B cell (primary cell): ENCODE results near the gene PPP1R14B. TPM values are rescaled to one million over a fixed set of nuclear protein-coding genes. Genes with fewer than 3 reads are reported as not detected.

Source experiments
- ATAC-seq: fragments of 200-7000 bp; cut with Tn5 transposase; one replicate; pipeline ENCODE4 v1.10.0; 2021; ENCODE audit warnings: low read depth, mild to moderate bottlenecking, moderate number of reproducible peaks, moderate library complexity
- CTCF ChIA-PET: fragments of 350-600 bp; sonication (Branson Sonifier 250); formaldehyde crosslinking; loops from one replicate; lab custom pipeline; 2021; ENCODE audit warnings: antibody characterized with exemption, inconsistent platforms; lab: Charles Lee
- POLR2A ChIA-PET: fragments of 350-600 bp; sonication (Branson Sonifier 250); formaldehyde crosslinking; loops from one replicate; lab custom pipeline; 2021; ENCODE audit warnings: antibody characterized with exemption; lab: Charles Lee
- DNase-seq: peaks from one replicate; pipeline ENCODE4 v3.0.0; 2013
- H2AFZ ChIP-seq: 2 replicates; pipeline ENCODE4 v1.6.1; 2012; ENCODE audit warnings: mild to moderate bottlenecking, low read depth, low read length; ENCODE audit not compliant: insufficient read depth, poor library complexity, severe bottlenecking
- H3K27ac ChIP-seq, 2 donors: 1 replicate in 1 of 2; 2 replicates in 1 of 2; pipeline ENCODE4 v1.5.1; 2012 to 2013; ENCODE audit warnings: low read length in 2 of 2, mild to moderate bottlenecking in 2 of 2, moderate library complexity in 1 of 2
- H3K27me3 ChIP-seq, 4 experiments: fragments of 200-600 bp in 1 of 4; sonication (generic) in 1 of 4; replicated peaks in 1 of 4; 1 replicate in 2 of 4; 2 replicates in 2 of 4; pipeline versions ENCODE4 v1.6.1 to v1.7.0; 2013 to 2016; ENCODE audit warnings: low read length in 3 of 4, mild to moderate bottlenecking in 2 of 4, mixed read lengths in 1 of 4, moderate library complexity in 1 of 4; ENCODE audit not compliant: insufficient read depth in 4 of 4, control insufficient read depth in 3 of 4; ENCODE audit errors: control extremely low read depth in 1 of 4
- H3K36me3 ChIP-seq, 2 experiments: replicated peaks in 1 of 2; 1 replicate in 1 of 2; 2 replicates in 1 of 2; pipeline versions ENCODE4 v1.6.1 to v1.7.1; 2013; ENCODE audit warnings: low read length in 1 of 2; ENCODE audit not compliant: insufficient read depth in 2 of 2, control insufficient read depth in 1 of 2; ENCODE audit errors: control extremely low read depth in 1 of 2, extremely low read depth in 1 of 2
- H3K4me1 ChIP-seq, 2 donors: fragments of 200-600 bp in 1 of 2; sonication (generic) in 1 of 2; 1 replicate in 1 of 2; 2 replicates in 1 of 2; pipeline versions ENCODE4 v1.5.1 to v1.6.1; 2013 to 2017; ENCODE audit warnings: low read length in 2 of 2; ENCODE audit not compliant: control insufficient read depth in 2 of 2, insufficient read depth in 2 of 2
- H3K4me2 ChIP-seq: replicated peaks from 2 replicates; pipeline ENCODE3; 2012; ENCODE audit warnings: mild to moderate bottlenecking, low read depth, low read length; ENCODE audit not compliant: poor library complexity, severe bottlenecking
- H3K4me3 ChIP-seq, 5 experiments: fragments of 200-600 bp in 1 of 5; sonication (generic) in 1 of 5; 1 replicate in 3 of 5; 2 replicates in 2 of 5; pipeline versions ENCODE4 v1.5.1 to v1.7.0; 2011 to 2016; ENCODE audit warnings: low read length in 4 of 5, mild to moderate bottlenecking in 4 of 5, low read depth in 2 of 5, control low read depth in 1 of 5, moderate library complexity in 1 of 5; ENCODE audit not compliant: insufficient read depth in 1 of 5; ENCODE audit errors: control extremely low read depth in 1 of 5, extremely low read depth in 1 of 5
- H3K79me2 ChIP-seq: fragments of 200-600 bp; sonication (generic); one replicate; pipeline ENCODE4 v1.6.0; 2016; ENCODE audit warnings: low read length; ENCODE audit not compliant: control insufficient read depth, insufficient read depth
- H3K9ac ChIP-seq: fragments of 200-600 bp; sonication (generic); 2 replicates; pipeline ENCODE4 v1.6.1; 2017; ENCODE audit warnings: mild to moderate bottlenecking, low read length, moderate library complexity
- H3K9me3 ChIP-seq, 3 donors: one replicate each; pipeline versions ENCODE4 v1.6.1 to v1.7.1; 2013; ENCODE audit warnings: low read length in 2 of 3; ENCODE audit not compliant: control insufficient read depth in 2 of 3, insufficient read depth in 1 of 3; ENCODE audit errors: control extremely low read depth in 1 of 3
- H4K20me1 ChIP-seq: 2 replicates; pipeline ENCODE4 v1.6.0; 2012; ENCODE audit warnings: mild to moderate bottlenecking, low read length; ENCODE audit not compliant: insufficient read depth, control insufficient read depth, poor library complexity, severe bottlenecking
- H3K27ac Mint-ChIP-seq: one replicate; pipeline ENCODE4 v1.8.0; 2021; ENCODE audit warnings: mixed read lengths
- H3K27me3 Mint-ChIP-seq: one replicate; pipeline ENCODE4 v1.8.0; 2021; ENCODE audit warnings: mixed read lengths
- H3K4me1 Mint-ChIP-seq: one replicate; pipeline ENCODE4 v1.8.0; 2021; ENCODE audit warnings: mixed read lengths
- H3K4me3 Mint-ChIP-seq: one replicate; pipeline ENCODE4 v1.8.0; 2021; ENCODE audit warnings: mixed read lengths
- H3K9me3 Mint-ChIP-seq: one replicate; pipeline ENCODE4 v1.8.0; 2022; ENCODE audit warnings: mixed read lengths; ENCODE audit not compliant: insufficient read depth
- EZH2 ChIP-seq: IDR thresholded peaks from 2 replicates; pipeline ENCODE4 v1.6.1; 2012; ENCODE audit warnings: borderline replicate concordance, low read depth, mild to moderate bottlenecking, moderate library complexity, low read length; ENCODE audit not compliant: insufficient read depth, poor library complexity, severe bottlenecking
- WGBS: methylation state at CpG from one replicate; pipeline ENCODE4 v1.1.5; 2013; ENCODE audit warnings: missing lambda C conversion rate; ENCODE audit not compliant: insufficient coverage; 5-methylcytosine and 5-hydroxymethylcytosine counted together
- intact Hi-C: fragments of 100-400 bp; cut with micrococcal nuclease; formaldehyde crosslinking; loops from one replicate; pipeline ENCODE4 v1.10.0; 2022
- polyA plus RNA-seq: library from polyadenylated mRNA; depleted of rRNA; stranded (reverse); fragments of >200 nt; gene quantifications from 2 replicates; pipeline ENCODE4 v1.2.3, GENCODE V29; 2012
- total RNA-seq, 2 donors: library from RNA; stranded (reverse); fragments of 120-200 nt in 1 of 2; gene quantifications; 1 replicate in 1 of 2; 2 replicates in 1 of 2; pipeline versions ENCODE4 v1.2.3 to v1.2.4, GENCODE V29; 2013 to 2022
- TF ChIP-seq, protein P1 (sequence below): fragments of 200-600 bp; IDR thresholded peaks from one replicate; pipeline ENCODE4 v1.8.0; 2022; ENCODE audit warnings: antibody characterized with exemption, mild to moderate bottlenecking

Gene PPP1R14B
- total and polyA plus RNA-seq, 2 donors (not counting 1 experiment from before 2014, with no cell fraction given) = 41.2 to 51.0 TPM

DNA sequence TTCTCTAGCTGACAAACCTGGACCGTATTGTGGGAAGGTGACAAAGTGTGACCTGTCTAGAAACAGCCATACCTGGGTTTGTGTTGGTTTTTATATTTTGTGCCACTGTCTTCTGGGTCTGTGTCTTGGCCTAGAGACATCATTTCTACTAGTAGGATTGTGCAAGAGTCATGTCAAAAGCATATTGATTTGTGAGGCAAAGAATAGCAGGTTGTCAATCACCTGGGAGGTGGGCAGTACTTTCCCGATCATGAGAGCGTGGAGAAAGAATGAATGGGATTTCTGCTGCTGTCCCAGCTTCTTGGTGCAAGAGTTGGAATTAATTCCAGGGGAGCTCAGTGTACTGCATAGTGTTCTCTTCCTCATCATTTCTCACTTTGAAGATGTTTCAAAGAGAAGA lies 45.2 kb downstream of the PPP1R14B start:
- Mint-ChIP-seq H3K4me3 (no peak overlapping the region), H3K9me3 (no peaks in the 10 kb centered on the region), H3K27me3 (no peaks in the 10 kb centered on the region), H3K4me1 (peaks cover 18% of the 10 kb centered on the region), H3K27ac (no peak overlapping the region)
- Histone ChIP-seq H3K9ac (no peak overlapping the region), H3K79me2 (peaks cover 8% of the 10 kb centered on the region), H3K36me3 (peaks cover 3 to 64% of the 10 kb centered on the region in 2 experiments), H4K20me1 (no peaks in the 10 kb centered on the region), H3K4me1 (peaks cover 20 to 24% of the 10 kb centered on the region in 2 donors), H3K27me3 (no peaks in the 10 kb centered on the region), H3K4me2 (no peak overlapping the region), H3K27ac (no peak overlapping the region), H3K4me3 (no peak overlapping the region), H3K9me3 (no peaks in the 10 kb centered on the region), H2AFZ (no peak overlapping the region)
- no peak for ATAC-seq
- intact Hi-C loops = loop anchor here (10.0 kb wide), 1 partner anchor 453 kb away; no protein-coding TSS in a partner anchor
- ChIA-PET POLR2A (no interaction called here), CTCF (interaction anchor here (1.4 to 10.3 kb wide), 3 partner anchors 40 to 101 kb away, joined by 3 to 243 read pairs (median 141); partner anchors contain the start of genes CATSPERZ, ESRRA, FKBP2 and PLCB3)
- WGBS = 90% methylated on average over 2 of the region's 3 CpGs
- DNase-seq = no peak
- TF ChIP-seq, protein P1, sequence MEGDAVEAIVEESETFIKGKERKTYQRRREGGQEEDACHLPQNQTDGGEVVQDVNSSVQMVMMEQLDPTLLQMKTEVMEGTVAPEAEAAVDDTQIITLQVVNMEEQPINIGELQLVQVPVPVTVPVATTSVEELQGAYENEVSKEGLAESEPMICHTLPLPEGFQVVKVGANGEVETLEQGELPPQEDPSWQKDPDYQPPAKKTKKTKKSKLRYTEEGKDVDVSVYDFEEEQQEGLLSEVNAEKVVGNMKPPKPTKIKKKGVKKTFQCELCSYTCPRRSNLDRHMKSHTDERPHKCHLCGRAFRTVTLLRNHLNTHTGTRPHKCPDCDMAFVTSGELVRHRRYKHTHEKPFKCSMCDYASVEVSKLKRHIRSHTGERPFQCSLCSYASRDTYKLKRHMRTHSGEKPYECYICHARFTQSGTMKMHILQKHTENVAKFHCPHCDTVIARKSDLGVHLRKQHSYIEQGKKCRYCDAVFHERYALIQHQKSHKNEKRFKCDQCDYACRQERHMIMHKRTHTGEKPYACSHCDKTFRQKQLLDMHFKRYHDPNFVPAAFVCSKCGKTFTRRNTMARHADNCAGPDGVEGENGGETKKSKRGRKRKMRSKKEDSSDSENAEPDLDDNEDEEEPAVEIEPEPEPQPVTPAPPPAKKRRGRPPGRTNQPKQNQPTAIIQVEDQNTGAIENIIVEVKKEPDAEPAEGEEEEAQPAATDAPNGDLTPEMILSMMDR = no peak
- no peak for TF ChIP-seq EZH2

DNA sequence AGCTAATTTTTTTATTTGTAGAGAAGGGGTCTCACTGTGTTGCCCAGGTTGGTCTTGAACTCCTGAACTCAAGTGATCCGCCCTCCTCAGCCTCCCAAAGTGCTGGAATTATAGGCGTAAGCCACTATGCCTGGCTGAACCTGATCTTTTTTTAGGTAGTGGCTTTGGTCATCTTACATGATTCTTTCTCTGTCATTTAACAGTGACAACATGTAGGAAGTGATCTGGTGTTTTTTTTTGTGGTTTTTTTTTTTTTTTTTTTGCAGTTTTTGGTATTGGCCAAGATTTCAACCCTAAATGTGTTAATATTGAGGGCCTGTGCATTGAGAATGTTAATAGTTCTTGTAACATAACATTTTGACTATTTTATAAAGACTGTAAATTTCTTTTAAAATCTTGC lies 48.2 kb downstream of the PPP1R14B start:
- H3K9me3 ChIP-seq = no peaks in the 10 kb centered on the region
- no peaks in the 10 kb centered on the region for H3K9me3 Mint-ChIP-seq
- no peaks in the 10 kb centered on the region for H3K27me3 ChIP-seq
- ChIA-PET POLR2A (interaction anchor here (0.6 kb wide), 1 partner anchor 429 kb away, joined by 3 read pairs; no protein-coding TSS in a partner anchor), CTCF (no interaction called here)
- no peak overlapping the region for H2AFZ ChIP-seq
- peaks cover 8% of the 10 kb centered on the region for H3K79me2 ChIP-seq
- no peak overlapping the region for H3K9ac ChIP-seq
- no CpG with 5 or more reads among the region's 2 CpGs for WGBS
- intact Hi-C loops = no loop called here
- H3K36me3 ChIP-seq = peaks cover 10 to 85% of the 10 kb centered on the region in 2 experiments
- peaks cover 23% of the 10 kb centered on the region for H4K20me1 ChIP-seq
- TF ChIP-seq EZH2 = no peak
- no peaks in the 10 kb centered on the region for H3K27me3 Mint-ChIP-seq
- no peak overlapping the region for H3K4me3 Mint-ChIP-seq
- H3K4me3 ChIP-seq = no peak overlapping the region
- no peak for ATAC-seq
- H3K4me1 ChIP-seq = no peaks in the 10 kb centered on the region
- no peaks in the 10 kb centered on the region for H3K4me1 Mint-ChIP-seq
- H3K27ac Mint-ChIP-seq = no peak overlapping the region
- no peak for DNase-seq
- no peak overlapping the region for H3K27ac ChIP-seq
- H3K4me2 ChIP-seq = no peak overlapping the region
